AG04449 (cell line): ENCODE results near the gene SIRPG.

Experiments
- CTCF ChIA-PET: fragments of 350-600 bp; formaldehyde crosslinking; extraction: SDS; loops from one replicate; lab custom pipeline; 2021; ENCODE audit warnings: antibody characterized with exemption; lab: Yijun Ruan, JAX
- POLR2A ChIA-PET: fragments of 400-600, 350-600 bp; formaldehyde crosslinking; extraction: SDS; loops from one replicate; lab custom pipeline; 2020; ENCODE audit warnings: antibody characterized with exemption, inconsistent platforms; lab: Yijun Ruan, JAX
- DNase-seq: peaks from one replicate; pipeline ENCODE4 v3.0.0-alpha.2; 2010; ENCODE audit warnings: low read depth, low spot score
- H3K4me3 ChIP-seq: 2 replicates; pipeline ENCODE4 v1.5.1; 2011; ENCODE audit warnings: low read depth, mild to moderate bottlenecking, control low read depth, low read length
- CTCF ChIP-seq: IDR thresholded peaks from one replicate; pipeline ENCODE4 v1.5.1; 2011; ENCODE audit warnings: mild to moderate bottlenecking, moderate library complexity, low read length, control low read depth, inconsistent platforms; ENCODE audit not compliant: insufficient read depth; ENCODE audit errors: missing control alignments

Gene SIRPG

GRCh38 chr20:1696521-1697209, 39.1 kb upstream of the SIRPG start:
- POLR2A ChIA-PET = no interaction called here
- DNase-seq = no peak
- no peak for TF ChIP-seq CTCF
- H3K4me3 ChIP-seq = no peak overlapping the region
- CTCF ChIA-PET = no interaction called here

- no peak for DNase-seq
- TF ChIP-seq CTCF = no peak
- CTCF ChIA-PET = no interaction called here
- no peak overlapping the region for H3K4me3 ChIP-seq
- POLR2A ChIA-PET = no interaction called here
These were observed 37.1 kb upstream of the SIRPG start for GRCh38 chr20:1694672-1695071.

- POLR2A ChIA-PET = no interaction called here
- no peak for DNase-seq
- CTCF ChIA-PET = no interaction called here
These were observed 35.8 kb upstream of the SIRPG start for GRCh38 chr20:1693427-1693826.

GRCh38 chr20:1689721-1690120, 32.1 kb upstream of the SIRPG start:
- ChIA-PET CTCF (no interaction called here), POLR2A (no interaction called here)
- DNase-seq = no peak
- H3K4me3 ChIP-seq = no peak overlapping the region
- TF ChIP-seq CTCF = no peak

More at GRCh38 chr20:1693427-1693826, 35.8 kb upstream of the SIRPG start:
- no peak for TF ChIP-seq CTCF
- no peak overlapping the region for H3K4me3 ChIP-seq

GRCh38 chr20:1688886-1689538, 31.4 kb upstream of the SIRPG start:
- H3K4me3 ChIP-seq = no peak overlapping the region
- CTCF ChIA-PET = no interaction called here
- DNase-seq = no peak
- no peak for TF ChIP-seq CTCF
- POLR2A ChIA-PET = no interaction called here

- ChIA-PET CTCF (no interaction called here), POLR2A (no interaction called here)
- H3K4me3 ChIP-seq = no peak overlapping the region
- DNase-seq = no peak
- no peak for TF ChIP-seq CTCF
These were observed 29.5 kb upstream of the SIRPG start for GRCh38 chr20:1687053-1687452.
